GM19468 (cell line): ENCODE results near the gene SLC7A6OS.

ENCODE experiments used
- ATAC-seq: cut with Tn5 transposase; IDR thresholded peaks from one replicate; pipeline ENCODE4 v1.9.1; 2021; ENCODE audit warnings: mild to moderate bottlenecking, moderate library complexity, moderate number of reproducible peaks; ENCODE audit not compliant: unreplicated experiment; ENCODE audit errors: extremely low read depth

The SLC7A6OS gene

GRCh38 chr16:68345351-68345810 lies 34.6 kb upstream of the SLC7A6OS start:
- no peak for ATAC-seq

- no peak for ATAC-seq
These were observed 33.5 kb upstream of the SLC7A6OS start for GRCh38 chr16:68344252-68344651.

GRCh38 chr16:68343137-68343536 lies 32.4 kb upstream of the SLC7A6OS start:
- ATAC-seq: no peak

- no peak for ATAC-seq
These were observed 31.9 kb upstream of the SLC7A6OS start for GRCh38 chr16:68342620-68343019.

- ATAC-seq: no peak
These were observed 28.5 kb upstream of the SLC7A6OS start for GRCh38 chr16:68339214-68339613.

- ATAC-seq: no peak
These were observed 27.8 kb upstream of the SLC7A6OS start for GRCh38 chr16:68338326-68339119.

- no peak for ATAC-seq
These were observed 24.4 kb upstream of the SLC7A6OS start for GRCh38 chr16:68335175-68335574.

GRCh38 chr16:68332411-68333121 lies 21.8 kb upstream of the SLC7A6OS start:
- ATAC-seq: no peak

- no peak for ATAC-seq
These were observed 21.2 kb upstream of the SLC7A6OS start for GRCh38 chr16:68331879-68332410.

GRCh38 chr16:68328860-68329390 lies 18.2 kb upstream of the SLC7A6OS start:
- ATAC-seq: no peak

GRCh38 chr16:68328151-68328859 lies 17.6 kb upstream of the SLC7A6OS start:
- ATAC-seq: no peak

- no peak for ATAC-seq
These were observed 14.1 kb upstream of the SLC7A6OS start for GRCh38 chr16:68324780-68325357.

GRCh38 chr16:68324336-68324735 lies 13.6 kb upstream of the SLC7A6OS start:
- ATAC-seq: no peak

GRCh38 chr16:68319185-68319908 lies 8.6 kb upstream of the SLC7A6OS start:
- no peak for ATAC-seq

- ATAC-seq: no peak
These were observed 2.4 kb upstream of the SLC7A6OS start for GRCh38 chr16:68313116-68313515.

GRCh38 chr16:68310437-68310773 lies 341 bp downstream of the SLC7A6OS start:
- no peak for ATAC-seq

- no peak for ATAC-seq
These were observed 947 bp downstream of the SLC7A6OS start for GRCh38 chr16:68309799-68310198.

GRCh38 chr16:68306633-68307032 lies 4.1 kb downstream of the SLC7A6OS start:
- no peak for ATAC-seq

- ATAC-seq: no peak
These were observed 9.8 kb downstream of the SLC7A6OS start for GRCh38 chr16:68300734-68301459.
